GM18873 (cell line): ENCODE data around the gene ANO1.
"Not testable (repeated sequence)": the region's sequence is repeated elsewhere in the genome, so short reads cannot be mapped to it uniquely, and the experiment has no call there.

Experiments
- ATAC-seq: cut with Tn5 transposase; IDR thresholded peaks from one replicate; pipeline ENCODE4 v1.9.1; 2021; ENCODE audit warnings: mild to moderate bottlenecking, moderate library complexity, moderate number of reproducible peaks; ENCODE audit not compliant: unreplicated experiment, low FRiP score

ANO1 gene

DNA sequence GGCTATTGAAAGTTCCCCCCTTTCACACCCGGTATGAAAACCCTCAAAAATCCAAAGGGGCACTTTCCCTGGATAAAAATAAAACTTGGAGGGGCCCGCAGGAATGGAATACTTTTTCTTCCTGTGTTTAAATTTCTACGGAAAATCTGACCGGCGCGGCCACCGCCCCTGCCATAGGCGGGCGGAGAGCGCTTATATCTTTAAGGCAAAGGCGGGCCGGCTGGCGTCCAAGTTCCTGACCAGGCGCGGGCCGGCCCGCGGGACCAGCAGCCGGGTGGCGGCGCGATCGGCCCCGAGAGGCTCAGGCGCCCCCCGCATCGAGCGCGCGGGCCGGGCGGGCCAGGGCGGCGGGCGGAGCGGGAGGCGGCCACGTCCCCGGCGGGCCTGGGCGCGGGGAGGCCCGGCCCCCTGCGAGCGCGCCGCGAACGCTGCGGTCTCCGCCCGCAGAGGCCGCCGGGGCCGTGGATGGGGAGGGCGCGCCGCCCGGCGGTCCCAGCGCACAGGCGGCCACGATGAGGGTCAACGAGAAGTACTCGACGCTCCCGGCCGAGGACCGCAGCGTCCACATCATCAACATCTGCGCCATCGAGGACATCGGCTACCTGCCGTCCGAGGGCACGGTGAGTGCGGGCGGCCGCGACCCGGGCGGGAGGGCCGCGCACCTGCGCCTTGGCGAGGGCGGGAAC is at the start of gene ANO1:
Gene ANO1 (plus strand): TSS at position 223 of the 686 bp plus-strand sequence. CDS start 290 bp downstream, at position 513.
- no peak for ATAC-seq

DNA sequence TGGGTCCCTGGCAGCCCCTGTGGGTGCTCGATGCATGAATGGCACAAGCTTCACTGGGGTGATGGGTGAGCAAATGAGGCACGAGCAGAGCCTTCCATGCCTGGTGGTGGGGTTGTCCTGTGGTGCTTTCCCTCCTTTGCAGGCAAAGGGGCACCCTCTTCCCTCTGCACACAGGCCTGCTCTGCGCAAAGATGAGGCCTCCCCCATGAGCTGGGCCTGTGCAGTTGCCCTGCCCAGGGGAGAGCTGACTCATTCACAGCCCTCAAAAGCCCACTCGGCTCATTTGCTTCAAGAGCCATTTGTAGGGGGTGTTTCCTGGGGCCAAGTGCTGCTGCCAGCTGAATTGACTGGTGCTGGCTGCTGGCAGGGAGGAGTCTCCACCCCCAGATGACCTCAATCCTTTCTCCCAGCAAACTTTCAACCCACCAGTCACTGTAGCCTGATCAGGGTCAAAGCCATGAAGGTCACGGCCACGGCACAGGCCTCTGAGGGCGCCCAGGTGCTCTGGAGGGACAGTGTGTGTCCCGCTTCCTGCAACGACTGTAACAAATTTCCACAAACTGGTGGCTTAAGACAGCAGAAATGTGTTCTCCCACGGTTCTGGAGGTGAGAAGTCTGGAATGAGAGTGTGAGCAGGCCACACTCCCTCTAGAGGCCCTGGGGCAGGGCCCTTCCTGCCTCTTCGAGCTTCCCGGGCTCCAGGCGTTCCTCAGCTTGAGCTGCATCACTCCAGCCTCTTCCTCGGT is 48.8 kb upstream of the ANO1 start:
- ATAC-seq: no peak

DNA sequence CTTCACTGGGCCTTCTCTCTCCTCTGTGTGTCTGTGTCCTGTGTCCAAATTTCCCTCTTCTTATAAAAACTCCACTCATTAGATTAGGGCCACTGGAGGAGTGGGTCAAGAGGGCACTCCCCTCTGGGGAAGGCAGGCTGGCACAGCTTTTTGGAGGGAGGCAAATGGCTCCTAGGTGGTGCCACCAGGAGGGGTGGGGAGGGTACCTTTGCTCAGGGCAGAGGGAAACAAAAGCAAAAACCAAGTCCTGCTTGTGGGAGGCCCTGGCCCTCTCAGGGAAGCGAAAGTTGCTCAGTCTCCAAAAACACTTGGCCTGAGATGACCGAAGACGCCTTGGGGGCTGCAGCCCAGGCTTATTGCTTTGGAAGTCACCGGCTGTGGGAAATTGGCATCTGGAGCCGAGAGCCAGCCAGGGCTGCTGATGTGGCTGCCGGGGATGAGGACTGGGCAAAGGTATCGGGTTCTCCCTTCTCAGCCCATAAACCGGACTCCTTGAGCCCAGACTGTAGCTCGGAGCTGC is 48.2 kb upstream of the ANO1 start:
- no peak for ATAC-seq

DNA sequence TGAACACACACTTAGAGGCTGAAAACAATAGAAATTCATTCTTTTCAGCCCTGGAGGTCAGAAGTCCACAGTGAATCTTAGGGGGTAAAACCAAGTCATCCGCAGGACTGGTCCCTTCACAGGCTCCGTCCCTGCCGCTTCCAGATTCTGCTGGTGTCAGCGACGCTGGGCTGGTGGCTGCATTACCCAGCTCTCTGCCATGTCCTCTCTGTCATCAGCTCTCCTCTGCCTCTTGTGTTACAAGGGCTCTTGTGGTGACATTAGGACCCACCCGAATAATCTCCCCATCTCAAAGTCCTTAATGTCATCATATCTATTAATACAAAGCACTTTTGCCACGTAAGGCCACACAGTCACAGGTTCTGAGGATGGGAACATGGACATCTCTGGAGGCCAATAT is 47.7 kb upstream of the ANO1 start:
- ATAC-seq: no peak

DNA sequence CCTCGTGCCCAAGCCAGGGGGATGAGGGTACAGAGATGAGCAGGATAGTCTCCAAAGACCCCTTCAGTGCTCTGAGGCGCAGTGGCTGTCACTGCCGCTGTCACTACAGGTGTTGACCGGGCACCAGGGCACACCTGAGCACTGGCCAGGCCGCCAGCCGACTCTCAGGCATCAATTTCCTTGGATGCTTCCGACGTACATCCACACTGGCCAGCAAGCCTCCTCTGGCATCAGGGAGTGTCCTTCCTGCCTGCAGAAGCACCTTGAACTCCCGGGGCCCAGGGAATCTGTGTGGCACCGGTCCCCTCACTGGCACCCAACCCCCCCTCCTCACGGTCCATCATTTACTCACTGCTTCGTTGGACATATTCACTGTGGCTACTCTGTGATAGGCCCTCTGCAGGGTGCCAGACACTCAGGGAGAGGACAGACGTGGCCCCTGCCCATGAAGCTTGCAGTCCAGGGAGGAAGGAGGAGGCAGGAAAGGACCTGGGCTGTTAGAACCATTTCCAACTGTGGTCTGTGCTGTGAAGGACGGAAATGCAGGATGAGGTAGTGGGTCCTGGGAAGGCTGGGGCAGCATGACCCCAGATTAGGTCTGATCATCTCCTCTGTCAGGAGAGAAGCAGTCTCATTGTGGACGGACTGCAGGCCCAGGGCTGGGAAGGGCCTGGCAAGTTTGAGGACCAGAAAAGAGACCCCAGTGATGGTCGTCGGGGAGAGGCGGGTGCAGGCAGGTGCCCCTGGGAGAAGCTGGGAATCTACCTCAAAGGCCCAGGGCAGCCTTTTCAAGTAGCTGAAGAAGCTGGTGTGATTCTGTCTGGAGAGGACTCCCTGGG is 46.3 kb upstream of the ANO1 start:
- no peak for ATAC-seq

DNA sequence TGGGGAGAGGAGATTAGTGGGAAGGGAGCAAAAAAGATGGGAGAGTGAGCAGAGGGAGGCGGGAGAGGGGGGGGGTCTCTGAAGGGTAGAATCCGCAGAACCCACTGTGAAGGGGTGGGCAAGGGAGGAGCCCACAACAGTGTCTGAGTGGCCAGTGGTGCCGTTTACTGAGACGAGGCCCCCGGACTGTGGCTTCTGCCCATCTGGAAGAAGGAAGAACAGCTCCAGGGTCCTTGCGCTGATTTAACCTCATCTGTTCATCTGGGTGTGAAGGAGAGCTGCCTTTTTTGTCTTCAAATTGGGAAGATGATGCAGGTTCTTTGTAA is 45.7 kb upstream of the ANO1 start:
- ATAC-seq: no peak

DNA sequence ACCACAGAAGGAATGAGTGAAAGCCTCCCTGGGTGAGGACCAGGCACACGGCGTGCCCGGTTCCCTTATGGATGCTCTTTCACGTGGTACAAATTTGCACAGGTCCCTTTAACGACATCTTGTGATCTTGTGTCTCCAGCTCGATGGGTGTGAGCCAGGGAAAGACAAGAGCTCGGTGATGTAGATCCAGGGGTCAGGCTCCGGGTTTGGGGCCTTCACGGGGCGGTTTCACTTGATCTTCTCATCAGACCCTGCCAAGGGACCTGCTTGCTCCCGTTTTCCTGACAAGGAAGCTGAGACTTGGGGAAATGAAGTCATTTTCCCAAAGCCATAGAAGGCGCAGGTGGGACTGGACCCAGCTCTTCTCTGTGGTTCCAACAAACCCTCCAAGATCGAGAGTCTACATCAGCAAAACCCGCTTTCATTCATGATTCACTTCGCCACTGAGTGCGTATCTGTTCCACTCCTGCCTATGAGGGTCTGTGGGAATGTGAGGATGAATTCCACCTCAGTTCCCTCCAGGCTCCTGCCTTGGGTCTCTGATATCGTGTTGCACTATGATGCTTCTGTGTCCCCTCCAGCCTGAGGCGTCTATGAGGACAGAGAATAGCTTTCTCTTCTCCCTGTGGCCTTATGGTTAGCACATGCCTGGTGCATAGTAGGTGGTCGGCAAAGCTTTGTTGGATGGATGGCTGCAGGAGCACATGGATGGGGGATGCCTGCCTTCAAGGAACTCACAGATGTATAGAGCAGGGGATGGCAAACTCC is 45.0 kb upstream of the ANO1 start:
- no peak for ATAC-seq

DNA sequence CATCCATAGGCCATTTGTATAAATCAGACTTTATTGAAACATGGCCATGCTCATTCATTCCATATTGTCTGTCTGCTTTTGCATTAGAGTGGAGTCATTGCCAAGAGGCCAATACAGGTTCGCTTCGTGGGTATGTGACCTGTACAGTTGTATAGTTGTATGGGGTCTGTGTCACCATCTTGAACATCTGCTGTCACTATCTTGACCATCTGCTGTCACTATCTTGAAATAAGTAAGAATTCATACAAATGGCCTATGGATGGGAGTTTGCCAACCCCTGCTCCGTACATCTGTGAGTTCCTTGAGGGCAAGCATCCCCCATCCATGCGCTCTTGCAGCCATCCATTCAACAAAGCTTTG is 44.4 kb upstream of the ANO1 start:
- ATAC-seq: no peak

DNA sequence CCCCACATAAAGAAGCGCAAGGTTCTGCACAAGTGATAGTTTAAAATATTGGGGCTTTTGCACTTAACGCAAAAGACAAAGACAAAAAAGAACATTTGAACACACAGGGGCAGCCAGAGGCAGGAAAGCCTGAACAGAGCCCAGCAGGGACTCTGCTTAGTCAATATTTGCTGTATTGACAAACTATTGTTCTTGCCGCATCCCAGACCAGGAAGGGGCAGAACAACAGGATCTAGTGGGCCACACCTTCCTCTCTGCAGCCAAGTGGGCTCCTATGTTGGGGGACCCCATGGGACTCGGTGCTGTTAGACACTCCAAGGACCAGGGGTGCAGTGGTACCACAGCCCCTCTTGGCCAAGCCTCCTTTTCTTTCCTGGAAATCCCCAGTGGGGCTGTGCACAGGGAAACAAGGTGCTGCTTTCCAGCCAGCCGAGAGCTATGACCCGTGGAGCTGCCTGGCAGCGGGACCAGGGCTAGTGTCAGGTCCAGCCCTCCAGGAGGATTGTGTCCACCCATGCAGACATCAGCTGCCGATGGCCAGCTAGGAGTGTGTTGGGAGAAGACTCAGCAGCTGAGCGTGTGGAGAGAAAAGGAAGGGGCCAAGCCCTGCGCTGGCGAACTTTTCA is 43.3 kb upstream of the ANO1 start:
- ATAC-seq: no peak

DNA sequence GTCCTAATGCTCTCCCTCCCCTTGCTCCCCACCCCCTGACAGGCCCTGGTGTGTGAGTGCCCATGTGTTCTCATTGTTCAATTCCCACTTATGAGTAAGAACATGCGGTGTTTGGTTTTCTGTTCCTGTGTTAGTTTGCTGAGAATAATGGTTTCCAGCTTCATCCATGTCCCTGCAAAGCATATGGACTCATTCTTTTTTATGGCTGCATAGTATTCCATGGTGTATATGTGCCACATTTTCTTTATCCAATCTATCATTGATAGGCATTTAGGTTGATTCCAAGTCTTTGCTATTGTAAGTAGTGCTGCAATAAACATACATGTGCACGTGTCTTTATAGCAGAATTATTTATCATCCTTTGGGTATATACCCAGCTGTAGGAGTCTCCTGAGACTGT is 42.5 kb upstream of the ANO1 start:
- ATAC-seq: not testable (repeated sequence)

DNA sequence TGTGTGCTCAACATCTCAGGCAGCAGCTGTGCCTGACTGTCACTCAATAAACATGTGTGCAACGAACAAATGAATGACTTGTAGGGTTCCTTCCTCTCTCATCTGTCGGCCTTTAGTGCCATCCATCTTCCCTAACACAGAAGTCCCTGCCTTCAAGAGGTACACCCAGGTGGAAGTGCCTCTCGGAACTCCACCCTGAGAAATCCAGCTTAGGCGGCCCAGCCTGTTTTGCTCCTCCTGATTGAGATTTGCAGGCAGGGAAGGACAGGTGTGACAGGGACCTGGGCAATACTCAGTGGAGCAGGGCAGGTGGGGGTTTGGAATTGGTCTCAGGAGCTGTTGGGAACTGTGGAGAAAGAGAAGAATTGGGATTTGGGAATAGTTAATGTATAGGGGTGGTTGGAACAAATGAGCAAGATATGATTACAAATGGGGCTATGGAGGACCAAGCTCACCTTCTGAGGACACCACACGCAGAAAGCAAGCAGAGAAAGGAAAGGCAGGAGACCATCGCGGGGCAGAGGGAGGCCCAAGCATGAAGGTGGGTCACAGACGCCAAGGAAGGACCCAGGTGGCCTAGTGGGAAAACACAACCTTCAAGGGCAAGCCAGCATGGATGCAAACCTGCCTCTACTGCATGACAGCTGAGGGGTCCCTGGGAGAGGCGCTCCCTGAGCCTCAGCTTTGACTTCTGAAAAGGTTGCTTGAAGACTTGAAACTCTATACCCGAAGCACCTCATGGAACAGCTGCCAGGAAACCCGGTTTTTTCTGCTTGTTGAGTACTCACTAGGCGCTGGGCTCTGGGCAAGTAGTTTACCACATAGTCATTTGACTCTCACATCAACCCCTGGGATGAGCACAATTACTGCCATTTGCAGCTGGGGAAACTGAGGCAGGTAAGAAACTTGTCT is 40.9 kb upstream of the ANO1 start:
- ATAC-seq: no peak

DNA sequence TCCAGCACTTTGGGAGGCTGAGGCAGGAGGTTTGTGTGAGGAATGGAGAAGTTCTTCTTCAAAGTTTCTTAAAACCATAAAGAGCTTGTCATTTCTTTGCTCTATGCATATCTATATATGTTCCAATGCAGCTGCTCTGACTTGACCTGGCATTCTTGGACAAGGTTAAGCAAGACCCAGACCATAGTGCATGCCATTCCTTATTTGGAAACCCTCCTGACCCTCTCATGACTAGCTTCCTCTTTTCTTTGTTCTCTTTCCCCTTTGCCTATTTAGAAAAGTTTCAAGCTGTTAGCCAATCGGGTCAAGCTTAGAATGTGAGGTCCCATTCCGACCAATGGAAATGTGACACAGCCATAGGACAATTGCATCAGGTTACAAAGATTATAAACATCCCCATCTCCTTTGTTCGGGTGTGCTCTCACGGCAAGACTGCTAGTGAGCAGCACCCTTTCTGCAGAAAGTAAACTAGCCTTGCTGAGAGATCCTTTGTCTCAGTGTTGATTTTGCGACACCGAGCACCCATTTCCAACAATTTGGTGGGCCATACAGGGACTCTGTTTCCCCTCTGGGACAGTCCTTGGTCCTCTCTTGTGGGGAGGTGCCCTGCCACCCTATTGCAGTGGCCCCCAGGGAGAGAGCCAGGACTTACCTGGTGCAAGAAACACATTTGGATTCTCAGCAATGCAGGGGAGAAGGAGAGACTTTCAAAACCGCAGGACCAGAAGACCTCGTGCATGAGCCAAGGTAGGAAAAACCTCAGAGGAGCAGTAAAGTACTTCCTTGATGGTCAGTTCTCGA is 39.9 kb upstream of the ANO1 start:
- no peak for ATAC-seq

DNA sequence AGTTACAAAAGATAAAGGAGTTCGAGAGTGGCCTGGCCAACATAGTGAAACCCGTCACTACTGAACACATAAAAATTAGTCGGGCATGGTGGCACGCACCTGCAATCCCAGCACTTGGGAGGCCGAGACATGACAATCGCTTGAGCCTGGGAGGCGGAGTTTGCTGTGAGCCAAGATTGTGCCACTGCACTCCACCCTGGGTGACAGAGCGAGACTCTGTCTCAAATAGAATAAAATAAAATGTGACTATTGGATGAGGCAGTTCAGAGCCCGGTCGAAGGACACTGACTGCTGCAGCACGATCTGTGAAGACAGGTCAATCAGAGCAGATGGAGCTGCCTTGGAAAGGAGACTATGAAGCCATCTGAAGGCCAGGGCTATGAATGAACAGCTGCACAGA is 37.7 kb upstream of the ANO1 start:
- no peak for ATAC-seq

DNA sequence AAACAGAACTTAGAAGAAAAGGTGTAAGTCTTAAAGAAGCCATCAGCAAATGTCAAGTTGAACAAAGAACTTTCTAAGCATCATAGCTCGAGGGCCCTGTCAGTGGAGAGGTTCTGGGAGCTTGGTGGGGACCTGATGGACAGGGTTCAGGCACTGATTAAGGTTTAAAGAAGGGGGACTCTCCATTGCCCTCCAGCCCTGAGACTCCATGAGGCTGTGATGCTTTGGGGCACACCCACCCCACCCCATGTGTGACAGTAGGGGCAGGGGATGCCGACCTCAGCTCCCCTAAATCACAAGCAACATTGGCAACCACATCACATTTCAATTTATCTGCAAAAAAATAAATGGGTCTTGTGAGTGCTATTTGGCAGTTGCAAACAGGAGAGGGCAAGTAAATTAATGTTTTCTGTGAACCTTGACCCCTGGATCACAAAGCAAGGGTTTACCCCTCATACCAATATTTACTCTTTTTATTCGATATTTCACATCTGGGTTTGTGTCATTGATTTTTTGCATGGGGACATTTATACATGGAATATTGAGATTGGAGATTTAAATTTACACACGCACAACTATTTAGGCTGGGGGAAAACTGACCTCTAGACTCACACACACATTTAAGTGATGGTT is 37.1 kb upstream of the ANO1 start:
- no peak for ATAC-seq

DNA sequence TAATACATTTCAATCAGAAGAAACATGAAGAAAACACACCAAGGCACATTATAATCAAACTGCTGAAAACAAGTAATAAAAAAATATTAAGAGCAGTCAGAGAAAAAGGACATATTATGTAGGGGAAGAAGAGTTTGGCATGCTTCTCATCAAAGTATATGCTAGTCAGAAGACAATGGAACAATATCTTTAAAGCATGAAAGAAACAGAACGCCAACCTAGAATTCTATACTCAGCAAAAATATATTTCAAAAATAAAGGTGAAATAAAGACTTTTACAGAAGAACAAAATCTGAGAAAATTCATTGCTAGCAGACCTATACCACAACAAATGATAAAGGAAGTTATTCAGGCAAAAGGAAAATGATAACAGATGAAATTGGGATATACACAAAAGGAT is 34.6 kb upstream of the ANO1 start:
- ATAC-seq: no peak

DNA sequence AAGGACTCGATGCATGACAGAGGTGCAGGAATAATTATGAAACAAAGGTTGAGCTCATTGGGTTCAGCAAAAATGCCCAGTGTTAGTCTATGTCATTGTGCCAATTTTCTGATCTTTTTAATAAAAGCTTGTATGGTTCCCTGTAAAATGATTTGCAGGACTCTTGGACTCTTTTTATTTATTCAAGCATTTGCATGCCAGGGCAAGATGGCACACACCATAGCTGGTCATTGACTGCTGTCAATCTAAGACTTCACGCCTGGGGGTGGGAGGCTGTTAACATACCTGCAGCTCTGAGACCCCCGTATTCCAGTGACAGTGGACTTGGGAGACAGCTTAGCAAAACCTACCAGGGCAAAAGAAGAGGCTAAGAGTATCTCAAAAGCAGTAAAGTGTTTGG is 32.0 kb upstream of the ANO1 start:
- no peak for ATAC-seq

DNA sequence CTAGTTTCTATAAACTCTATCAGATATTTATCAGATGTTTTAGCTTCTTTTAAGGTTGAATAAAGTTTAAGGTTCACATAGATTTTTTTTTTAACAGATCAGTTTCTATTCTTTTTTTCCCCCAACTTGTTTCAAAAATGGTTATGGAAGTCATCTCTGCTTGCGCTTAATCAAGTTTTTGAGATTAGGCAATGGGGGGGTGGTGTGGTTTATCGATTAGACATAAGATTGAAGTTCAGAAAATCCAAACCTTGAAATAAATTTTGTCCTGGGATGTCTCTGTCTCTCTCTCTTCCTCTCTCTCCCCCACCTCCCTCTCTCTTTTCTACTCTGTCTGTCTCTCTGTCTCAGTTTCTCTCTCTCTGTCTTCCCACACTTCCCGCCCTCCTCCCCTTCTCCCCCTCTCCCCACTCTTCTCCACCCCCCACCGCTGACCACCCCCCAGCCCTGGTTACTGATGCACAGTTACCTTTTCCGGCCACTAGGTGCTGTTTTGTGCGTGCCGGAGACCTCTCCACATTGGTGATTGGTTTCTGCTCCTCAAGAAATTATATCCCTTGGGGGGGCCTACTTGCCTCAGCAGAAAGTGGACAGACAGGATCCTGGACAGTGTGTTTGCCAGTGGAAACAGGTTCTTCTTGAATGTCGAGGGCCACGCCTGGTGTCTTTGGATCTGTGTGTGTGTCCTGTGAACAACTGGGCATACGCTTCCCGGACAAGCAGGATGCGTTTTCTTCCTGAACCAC is 29.7 kb upstream of the ANO1 start:
- ATAC-seq: no peak
